ENCODE data around the gene DIAPH1.

Gene DIAPH1

GRCh38 chr5:141506381-141507155 lies 112.2 kb downstream of the DIAPH1 start:
- DNase-seq (ENCODE audit: low read depth): no peak

GRCh38 chr5:141504216-141504615 lies 114.6 kb downstream of the DIAPH1 start:
- no peak for DNase-seq (ENCODE audit: low read depth)

GRCh38 chr5:141503681-141504080 lies 115.1 kb downstream of the DIAPH1 start:
- no peak for DNase-seq (ENCODE audit: low read depth)

GRCh38 chr5:141501761-141502160 lies 117.0 kb downstream of the DIAPH1 start:
- no peak for DNase-seq (ENCODE audit: low read depth)

GRCh38 chr5:141496038-141496437 lies 122.8 kb downstream of the DIAPH1 start:
- no peak for DNase-seq (ENCODE audit: low read depth)

- DNase-seq (ENCODE audit: low read depth): no peak
Observed at GRCh38 chr5:141495453-141495811, 123.4 kb downstream of the DIAPH1 start.

GRCh38 chr5:141494761-141495452 lies 123.9 kb downstream of the DIAPH1 start:
- no peak for DNase-seq (ENCODE audit: low read depth)

- DNase-seq (ENCODE audit: low read depth): no peak
Observed at GRCh38 chr5:141493500-141494422, 125.0 kb downstream of the DIAPH1 start.

GRCh38 chr5:141492168-141492885 lies 126.5 kb downstream of the DIAPH1 start:
- no peak for DNase-seq (ENCODE audit: low read depth)

- DNase-seq (ENCODE audit: low read depth): no peak
Observed at GRCh38 chr5:141491323-141492167, 127.3 kb downstream of the DIAPH1 start.

- no peak for DNase-seq (ENCODE audit: low read depth)
Observed at GRCh38 chr5:141490771-141491170, 128.0 kb downstream of the DIAPH1 start.

- DNase-seq (ENCODE audit: low read depth): no peak
Observed at GRCh38 chr5:141490271-141490670, 128.5 kb downstream of the DIAPH1 start.

- no peak for DNase-seq (ENCODE audit: low read depth)
Observed at GRCh38 chr5:141489841-141490240, 129.0 kb downstream of the DIAPH1 start.

- DNase-seq (ENCODE audit: low read depth): peak; percentile 49
Observed at GRCh38 chr5:141488591-141489561, 129.9 kb downstream of the DIAPH1 start, which contains the start of gene PCDHGC5. TSS of gene PCDHGC5 (plus strand) at chr5:141489081. CDS start at chr5:141489241, 160 bp downstream.

GRCh38 chr5:141487131-141487530 lies 131.7 kb downstream of the DIAPH1 start:
- DNase-seq (ENCODE audit: low read depth): no peak

GRCh38 chr5:141486091-141486490 lies 132.7 kb downstream of the DIAPH1 start:
- no peak for DNase-seq (ENCODE audit: low read depth)

GRCh38 chr5:141485321-141486055 lies 133.3 kb downstream of the DIAPH1 start:
- DNase-seq (ENCODE audit: low read depth): no peak

- no peak for DNase-seq (ENCODE audit: low read depth)
Observed at GRCh38 chr5:141484641-141485311, 134.0 kb downstream of the DIAPH1 start, which contains the start of gene PCDHGC4. TSS of gene PCDHGC4 (plus strand) at chr5:141485030. CDS start at chr5:141485174, 144 bp downstream.
